HG02571 (cell line): ENCODE results near the gene SMC1B.
"Not testable (repeated sequence)": the region's sequence is repeated elsewhere in the genome, so short reads cannot be mapped to it uniquely, and the experiment has no call there.

Experiments used
- ATAC-seq: cut with Tn5 transposase; IDR thresholded peaks from one replicate; pipeline ENCODE4 v1.9.1; 2021; ENCODE audit warnings: mild to moderate bottlenecking, moderate library complexity; ENCODE audit not compliant: unreplicated experiment

Gene SMC1B

GRCh38 chr22:45444168-45444567, 30.8 kb upstream of the SMC1B start:
- ATAC-seq = no peak

GRCh38 chr22:45442116-45442515, 28.7 kb upstream of the SMC1B start:
- ATAC-seq = no peak

- no peak for ATAC-seq
These were observed 27.7 kb upstream of the SMC1B start for GRCh38 chr22:45441138-45441537.

DNA sequence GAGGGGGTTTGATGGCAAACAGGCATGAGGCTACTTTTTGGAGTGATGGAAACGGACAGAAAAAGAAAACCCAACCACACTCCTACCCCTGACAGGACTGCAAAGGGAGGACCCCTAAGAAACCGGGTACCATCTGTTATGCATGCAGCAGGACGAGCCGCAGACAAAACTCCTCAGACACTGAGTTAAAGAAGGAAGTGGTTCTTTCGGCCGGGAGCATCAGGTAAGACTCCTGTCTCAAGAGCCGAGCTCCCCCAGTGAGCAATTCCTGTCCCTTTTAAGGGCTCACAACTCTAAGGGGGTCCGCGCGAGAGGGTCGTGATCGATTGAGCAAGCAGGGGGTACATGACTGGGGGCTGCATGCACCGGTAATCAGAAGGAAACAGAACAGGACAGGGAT, 27.3 kb upstream of the SMC1B start:
- ATAC-seq = not testable (repeated sequence)

DNA sequence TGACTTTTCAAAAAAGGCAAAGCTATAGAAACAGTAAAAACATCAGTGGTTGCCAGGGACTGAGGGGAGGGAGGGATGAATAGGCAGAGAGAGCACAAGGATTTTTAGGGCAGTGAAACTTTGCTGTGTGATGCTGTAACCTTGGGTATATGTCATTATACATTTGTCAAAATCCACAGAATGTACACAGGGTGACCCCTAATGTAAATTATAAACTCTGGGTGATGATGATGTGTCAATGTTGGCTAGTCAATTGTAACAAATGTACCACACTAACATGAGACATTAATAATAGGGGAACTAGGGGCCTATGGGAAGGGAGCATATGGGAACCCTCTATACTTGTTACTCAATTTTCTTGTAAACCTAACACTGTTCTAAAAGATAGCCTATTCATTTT, 24.9 kb upstream of the SMC1B start:
- no peak for ATAC-seq

- ATAC-seq = not testable (repeated sequence)
These were observed 23.6 kb upstream of the SMC1B start for GRCh38 chr22:45436871-45437517.

GRCh38 chr22:45435544-45436139, 22.2 kb upstream of the SMC1B start:
- ATAC-seq = no peak

DNA sequence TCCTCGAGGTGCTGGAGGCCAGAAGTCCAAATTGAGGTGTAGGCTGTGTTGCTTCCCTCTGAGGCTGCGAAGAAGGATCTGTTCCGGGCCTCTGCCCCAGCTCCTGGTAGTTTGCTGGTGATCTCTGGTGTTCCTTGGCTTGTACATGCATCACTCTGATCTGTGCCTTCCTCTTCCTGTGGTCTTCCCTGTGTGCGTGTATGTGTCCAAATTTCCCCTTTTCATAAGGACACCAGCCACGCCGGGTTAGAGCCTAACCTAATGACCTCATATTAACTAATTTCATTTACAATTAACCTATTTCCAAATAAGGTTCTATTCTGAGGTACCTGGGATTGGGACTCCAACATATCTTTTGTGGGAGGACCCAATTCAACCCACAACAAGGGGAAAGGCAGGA, 21.6 kb upstream of the SMC1B start:
- ATAC-seq = no peak

GRCh38 chr22:45430871-45431270, 17.5 kb upstream of the SMC1B start:
- no peak for ATAC-seq

GRCh38 chr22:45429981-45430775, 16.8 kb upstream of the SMC1B start:
- ATAC-seq = no peak

DNA sequence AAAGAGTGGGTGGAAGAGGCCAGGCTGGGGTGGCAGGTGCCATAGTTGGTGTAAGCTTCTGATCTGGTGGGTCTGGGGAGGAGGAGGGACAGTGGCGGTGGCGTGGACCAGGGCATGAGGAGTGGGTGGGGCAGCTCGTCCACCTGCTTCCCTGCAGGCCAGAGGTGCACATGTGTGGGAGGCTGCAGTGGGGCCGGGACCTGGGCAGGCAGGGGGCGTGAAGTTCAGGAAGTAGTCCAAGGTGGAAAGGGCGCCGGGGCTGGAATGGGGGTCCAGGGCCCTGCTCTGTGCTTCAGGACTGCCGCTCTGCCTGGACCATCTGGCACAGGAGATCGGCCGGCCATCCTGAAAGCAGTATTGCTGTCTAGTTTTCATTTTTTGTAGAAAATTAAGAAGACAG, 16.0 kb upstream of the SMC1B start:
- no peak for ATAC-seq

- ATAC-seq = no peak
These were observed 15.3 kb upstream of the SMC1B start for GRCh38 chr22:45428391-45429385.

DNA sequence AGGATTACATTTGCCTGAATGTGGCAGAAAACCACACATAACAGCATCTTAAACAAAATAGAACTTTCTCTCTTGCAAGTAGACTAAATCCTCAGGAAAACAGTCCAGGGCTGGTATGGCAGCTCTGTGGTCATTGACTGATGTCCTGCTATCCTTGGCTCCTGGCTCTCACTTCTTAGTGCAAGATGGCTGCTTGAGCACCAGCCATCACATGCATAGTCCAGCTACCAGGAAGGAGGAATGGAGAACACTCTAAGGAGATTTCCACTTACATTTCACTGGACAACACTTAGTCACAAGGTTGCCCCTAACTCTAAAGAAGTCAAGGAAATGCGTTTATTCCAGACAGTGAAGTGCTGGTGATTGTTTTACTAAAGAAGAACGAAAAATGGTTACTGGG, 13.7 kb upstream of the SMC1B start:
- no peak for ATAC-seq

GRCh38 chr22:45426387-45426786, 13.0 kb upstream of the SMC1B start:
- ATAC-seq = no peak

- no peak for ATAC-seq
These were observed 12.3 kb upstream of the SMC1B start for GRCh38 chr22:45425531-45426265.

GRCh38 chr22:45425101-45425500, 11.7 kb upstream of the SMC1B start:
- no peak for ATAC-seq

- no peak for ATAC-seq
These were observed 10.9 kb upstream of the SMC1B start for GRCh38 chr22:45424241-45424731.

GRCh38 chr22:45423524-45423923, 10.1 kb upstream of the SMC1B start:
- ATAC-seq = no peak

DNA sequence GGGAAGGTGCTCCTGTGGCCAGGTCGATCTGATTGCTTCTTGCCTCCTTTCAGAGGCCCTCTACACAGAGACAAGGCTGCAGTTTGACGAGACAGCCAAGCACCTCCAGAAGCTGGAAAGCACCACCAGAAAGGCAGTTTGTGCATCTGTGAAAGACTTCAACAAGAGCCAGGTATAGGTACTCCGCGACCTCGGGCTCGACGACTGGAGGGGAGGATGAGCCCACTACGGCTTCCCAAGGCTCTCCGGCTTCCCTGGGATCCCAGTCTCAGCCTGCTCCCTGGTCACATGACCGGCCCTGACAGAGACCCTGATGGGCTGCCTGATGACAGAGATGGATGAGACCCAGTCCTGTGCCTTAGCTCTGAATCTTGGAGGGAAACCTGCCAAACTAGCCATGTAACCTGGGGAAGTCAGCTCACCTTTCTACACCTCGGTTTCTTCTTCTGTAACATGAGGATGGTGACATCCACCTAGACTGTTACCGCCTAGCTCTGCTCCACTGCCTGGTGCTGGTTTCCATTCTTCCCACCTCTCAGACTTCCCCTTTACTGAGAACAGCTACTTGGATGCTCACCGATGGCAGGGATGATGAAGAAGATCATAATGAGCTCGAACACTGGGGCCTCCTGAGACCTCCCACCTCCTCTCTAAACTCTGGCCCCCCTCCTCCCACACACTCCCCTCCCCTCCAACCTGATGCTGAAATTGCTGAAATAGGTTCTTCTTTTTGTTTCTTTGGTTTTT, 9.0 kb upstream of the SMC1B start:
- ATAC-seq = no peak
